HG02943 (cell line): Measurements from ENCODE around the gene MORC4.

Experiments used
- ATAC-seq: cut with Tn5 transposase; IDR thresholded peaks from one replicate; pipeline ENCODE4 v1.9.1; 2021; ENCODE audit warnings: mild to moderate bottlenecking, low read depth, moderate library complexity; ENCODE audit not compliant: unreplicated experiment

The MORC4 gene

DNA sequence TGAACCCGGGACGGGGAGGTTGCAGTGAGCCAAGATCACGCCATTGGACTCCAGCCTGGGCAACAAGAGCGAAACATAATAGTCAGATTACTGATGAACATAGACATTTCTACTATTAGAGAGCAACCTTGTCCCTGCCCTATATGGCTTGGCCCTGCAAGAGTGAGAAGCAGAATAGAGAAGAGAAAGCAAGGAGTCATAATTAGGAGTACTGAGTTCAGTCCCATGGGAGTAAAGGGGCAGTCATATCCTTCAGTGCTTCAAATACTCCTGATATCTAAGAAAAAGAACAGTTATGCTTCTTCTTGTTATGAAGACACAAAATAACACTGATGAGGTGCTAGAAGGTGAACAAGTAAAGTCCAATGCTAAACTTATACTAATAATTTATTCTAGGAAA, 46.0 kb downstream of the MORC4 start:
- no peak for ATAC-seq

DNA sequence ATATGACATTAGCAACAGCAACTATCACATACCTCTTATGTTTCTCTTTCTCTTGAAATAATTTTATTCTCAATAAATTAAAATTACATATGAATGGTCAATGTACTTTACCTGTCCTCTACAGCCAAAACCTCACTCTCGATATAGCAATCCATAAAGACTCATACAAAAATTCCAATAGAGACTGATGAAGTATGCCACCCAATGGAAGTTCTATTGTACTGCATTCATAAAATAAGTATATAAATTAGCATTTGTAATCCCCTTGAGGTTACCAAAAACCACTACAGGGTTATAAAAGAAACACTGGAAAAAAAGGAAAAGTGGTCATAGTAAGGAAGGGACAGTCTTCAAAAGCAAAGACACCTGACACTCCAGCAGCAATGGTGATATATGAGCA, 47.0 kb downstream of the MORC4 start:
- no peak for ATAC-seq

DNA sequence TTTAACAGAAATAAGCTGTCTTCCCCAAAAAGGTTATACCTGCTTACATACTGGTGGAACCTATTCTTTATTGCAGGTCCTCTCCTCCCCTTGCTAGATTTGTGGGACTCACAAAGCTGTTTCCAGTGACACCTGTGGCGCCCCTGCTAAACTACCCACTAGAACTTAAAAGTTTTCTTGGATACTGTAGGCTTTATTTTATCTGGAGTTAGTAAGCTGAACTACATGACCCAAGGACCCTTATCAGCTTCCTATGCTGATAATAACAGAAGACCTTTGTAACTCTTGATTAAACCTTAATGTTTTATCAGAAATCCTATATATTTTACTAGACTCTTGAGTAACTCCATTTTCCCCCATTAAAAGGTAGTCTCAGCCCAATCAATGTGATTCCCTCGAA, 47.5 kb downstream of the MORC4 start:
- no peak for ATAC-seq

DNA sequence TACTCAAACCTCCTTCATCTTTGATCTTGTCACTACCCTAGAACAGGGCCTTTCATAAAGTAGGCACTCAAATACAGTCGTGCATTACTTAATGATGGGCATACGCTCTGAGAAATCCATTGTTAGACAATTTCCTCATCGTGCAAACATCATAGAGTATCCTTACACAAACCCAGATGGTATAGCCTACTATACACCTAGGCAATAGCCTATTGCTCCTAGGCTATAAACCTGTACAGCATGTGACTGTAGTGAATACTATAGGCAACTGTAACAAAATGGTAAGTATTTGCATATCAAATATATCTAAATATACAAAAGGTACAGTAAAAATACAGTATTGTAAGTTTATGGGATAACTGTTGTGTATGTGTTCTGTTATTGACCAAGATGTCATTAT, 47.9 kb downstream of the MORC4 start:
- ATAC-seq = no peak

DNA sequence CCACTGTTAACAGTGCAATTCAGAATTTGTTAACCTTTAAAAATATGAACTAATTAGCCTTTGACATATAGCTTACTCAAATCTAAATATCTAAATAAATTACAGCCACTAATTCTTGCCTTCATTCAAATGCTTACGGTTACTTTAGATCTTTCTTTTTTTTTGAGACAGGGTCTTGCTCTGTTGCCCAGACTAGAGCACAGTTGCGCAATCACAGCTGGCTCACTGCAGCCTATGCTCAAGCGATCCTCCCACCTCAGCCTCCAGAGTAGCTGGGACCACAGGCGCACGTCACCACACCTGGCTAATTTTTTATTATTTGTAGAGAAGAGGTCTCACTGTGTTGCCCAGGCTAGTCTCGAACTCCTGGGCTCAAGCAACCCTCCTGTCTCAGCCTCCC, 48.8 kb downstream of the MORC4 start:
- ATAC-seq = no peak

DNA sequence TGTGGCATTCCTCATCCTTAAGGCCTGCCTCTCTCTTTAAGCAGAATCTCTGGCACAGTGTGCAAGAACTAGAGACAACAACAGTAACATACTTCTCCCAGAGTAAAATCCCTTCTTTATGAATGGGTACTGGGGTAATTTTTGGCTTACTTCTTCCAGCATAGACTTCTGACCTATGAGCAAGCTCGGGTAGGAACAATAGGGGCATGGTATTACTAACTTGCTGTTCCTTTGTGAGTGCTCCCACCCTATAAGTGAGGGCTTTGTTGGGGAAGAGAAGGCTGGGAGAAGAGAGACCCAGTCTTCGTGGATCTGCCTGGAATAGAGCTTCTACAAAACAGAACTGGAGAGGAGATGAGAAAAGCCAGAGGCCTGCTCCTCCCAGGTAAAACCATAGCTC, 49.6 kb downstream of the MORC4 start:
- no peak for ATAC-seq

DNA sequence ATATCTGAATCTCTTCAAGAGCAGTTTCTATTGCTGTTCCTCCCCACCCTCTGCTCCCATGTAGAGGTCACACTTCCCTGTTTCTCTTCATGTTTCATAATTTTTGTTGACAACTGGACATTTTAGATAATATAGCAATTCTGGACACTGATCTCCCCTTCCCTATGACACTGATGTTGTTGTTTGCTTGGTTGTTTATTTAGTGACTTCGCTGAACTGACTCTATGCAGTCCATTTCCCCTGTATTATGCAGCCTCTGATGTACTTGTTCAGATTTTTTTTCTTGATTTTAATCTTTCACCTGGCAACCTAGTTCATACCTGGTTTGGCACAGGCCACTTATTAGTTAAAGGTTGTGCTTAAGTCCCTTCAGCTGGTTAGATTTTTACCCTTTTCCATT, 50.6 kb downstream of the MORC4 start:
- ATAC-seq = no peak

DNA sequence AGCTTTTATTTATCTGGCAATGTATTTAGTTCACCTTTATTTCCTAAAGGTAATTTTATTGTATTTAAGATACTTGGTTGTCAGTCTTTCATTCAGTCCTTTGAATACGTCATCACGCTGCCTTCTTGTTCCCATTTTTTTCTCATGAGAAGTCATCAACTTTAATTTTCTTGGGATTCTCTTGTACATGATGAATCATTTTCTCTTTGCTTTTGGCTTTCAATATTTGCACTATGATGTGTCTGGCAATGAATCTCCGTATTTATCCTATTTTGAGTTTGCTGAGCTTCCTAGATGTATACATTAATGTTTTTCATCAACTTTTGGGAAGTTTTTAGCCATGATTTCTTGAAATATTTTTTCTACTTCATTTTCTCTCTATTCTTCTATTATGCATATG, 51.4 kb downstream of the MORC4 start:
- ATAC-seq = no peak

DNA sequence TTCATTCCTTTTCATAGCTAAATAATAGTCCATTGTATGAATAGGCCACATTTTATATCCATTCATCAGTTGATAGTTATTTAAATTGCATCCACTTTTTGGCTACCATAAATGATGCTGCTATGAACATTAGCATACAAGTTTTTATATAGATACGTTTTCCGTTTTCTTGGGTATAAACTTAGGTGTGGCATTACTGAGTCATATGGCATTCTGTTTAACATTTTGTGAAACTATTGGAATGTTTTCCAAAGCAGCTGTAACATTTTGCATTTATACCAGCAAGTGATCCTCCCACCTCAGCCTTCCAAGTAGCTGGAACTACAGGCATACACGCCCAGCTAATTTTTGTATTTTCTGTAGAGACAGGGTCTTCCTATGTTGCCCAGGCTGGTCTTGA, 53.5 kb downstream of the MORC4 start:
- no peak for ATAC-seq

DNA sequence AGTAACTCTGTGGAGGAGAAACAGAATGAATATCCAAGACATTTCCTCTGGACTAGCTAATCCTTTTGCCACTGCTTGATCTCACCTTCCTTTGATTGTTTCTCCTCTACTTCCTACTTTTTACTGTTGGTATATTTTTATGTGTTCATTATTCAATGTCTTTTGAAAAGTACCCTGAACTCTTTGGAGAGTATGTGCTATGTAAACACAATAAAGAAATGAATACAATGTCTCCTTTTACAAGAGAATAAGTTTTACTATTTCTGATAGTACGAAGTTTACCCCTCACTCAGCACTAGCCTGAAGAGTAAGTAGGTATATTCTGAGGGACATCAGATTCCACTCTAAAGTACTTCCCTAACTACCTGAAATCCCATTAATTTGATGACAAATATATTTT, 59.9 kb downstream of the MORC4 start:
- ATAC-seq = no peak

DNA sequence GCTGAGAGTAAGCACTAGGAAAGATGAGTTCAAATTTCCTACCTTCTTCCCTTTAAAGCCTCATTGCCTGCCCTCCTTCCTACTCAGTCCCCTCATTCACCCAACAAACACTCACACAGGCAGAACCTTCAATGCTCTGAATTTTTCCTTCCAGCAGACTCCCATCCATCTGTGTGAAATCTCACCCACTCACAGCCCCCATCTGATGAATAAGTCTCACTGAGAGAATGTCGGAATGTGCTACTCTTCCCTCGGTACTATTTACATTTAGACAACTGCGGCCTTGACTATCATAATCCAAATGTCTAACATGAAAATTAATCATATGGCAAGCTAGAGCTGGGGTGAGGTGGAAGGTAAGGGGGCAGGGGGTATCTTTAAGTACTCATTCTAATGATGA, 60.4 kb downstream of the MORC4 start:
- no peak for ATAC-seq

DNA sequence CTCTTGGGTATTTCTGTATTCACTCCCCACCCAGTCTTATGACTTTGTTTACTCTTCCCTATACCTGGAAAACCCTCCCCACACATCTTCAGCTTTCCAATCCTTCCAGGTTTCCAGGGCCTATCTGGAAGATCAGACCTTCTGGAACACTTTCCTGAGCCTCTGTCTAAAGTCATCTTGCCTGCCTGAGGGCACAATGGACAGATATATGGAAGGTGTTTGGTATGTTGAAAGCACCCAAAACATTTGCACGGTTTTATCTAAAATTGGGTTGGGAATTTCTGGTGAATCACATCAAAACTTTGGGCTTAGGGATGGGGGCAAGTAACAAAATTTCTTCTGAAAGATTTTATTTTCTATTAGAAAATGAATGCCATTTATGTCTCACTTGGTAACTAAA, 63.8 kb downstream of the MORC4 start:
- no peak for ATAC-seq

DNA sequence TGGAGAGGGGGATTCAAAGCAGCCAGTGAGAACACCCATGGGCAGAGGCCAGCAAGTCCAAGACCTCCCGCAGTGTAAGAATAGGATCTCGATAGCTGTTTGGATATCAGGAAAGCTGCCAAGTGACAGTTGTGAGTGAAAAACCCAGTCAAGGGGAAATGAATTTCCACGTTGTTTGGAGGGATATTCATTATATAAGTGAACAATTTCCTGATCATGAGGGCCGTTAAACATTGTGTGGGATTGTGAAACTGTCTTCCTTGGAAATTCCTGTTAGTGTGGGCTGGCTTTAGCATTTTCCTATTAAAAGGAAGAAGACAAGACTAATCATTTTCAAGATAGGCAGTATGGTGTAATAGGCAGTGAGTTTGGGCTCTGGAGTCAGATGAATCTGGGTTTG, 64.8 kb downstream of the MORC4 start:
- no peak for ATAC-seq

DNA sequence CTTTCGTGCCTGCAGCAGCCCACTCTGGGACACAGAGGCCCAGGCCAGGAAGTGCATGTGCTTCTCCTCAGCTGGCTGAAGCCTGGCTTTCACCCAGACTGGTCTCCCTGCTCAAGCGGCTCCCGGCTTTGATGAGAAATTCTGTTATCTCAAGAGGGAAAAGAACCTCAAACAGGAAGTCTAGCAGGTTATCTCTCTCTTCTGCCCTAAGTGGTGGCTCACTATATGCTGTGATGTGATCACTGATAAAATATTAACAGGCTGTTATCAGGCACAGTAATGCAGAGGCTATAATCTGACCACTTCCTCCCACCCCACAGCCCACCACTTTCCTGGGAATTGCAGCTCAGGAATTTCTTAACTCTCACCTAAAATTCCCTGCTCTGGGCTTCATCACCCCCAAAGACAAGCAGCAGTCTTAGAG, 66.5 kb downstream of the MORC4 start:
- ATAC-seq = no peak

DNA sequence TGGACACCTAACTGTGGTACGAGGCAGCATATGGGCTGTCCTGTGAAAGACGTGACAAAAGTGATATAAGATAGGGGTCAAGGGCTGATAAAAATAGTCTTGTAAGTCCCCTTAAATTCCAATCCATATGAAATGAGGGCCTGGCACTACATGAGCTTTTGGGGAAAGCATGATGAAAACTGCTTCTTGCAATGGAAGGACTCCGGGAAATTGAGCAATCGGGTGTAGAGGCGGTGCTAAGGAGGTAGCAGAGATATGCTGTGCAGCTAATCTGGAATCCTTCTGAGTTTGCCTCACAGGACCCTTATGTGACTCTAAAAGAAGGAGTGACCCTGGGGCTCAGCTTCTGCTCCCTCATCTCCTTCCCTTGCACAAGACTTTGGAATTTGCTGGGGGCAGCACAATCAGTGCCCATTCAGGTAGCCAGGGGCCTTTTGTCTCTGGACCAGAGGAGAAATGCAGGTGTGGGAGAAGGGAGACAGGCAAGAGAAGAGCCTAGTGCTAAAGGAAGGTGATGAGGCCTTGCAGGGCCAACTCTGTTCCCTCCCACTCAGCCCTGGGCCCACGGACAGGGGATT, 67.0 kb downstream of the MORC4 start:
- ATAC-seq = no peak

DNA sequence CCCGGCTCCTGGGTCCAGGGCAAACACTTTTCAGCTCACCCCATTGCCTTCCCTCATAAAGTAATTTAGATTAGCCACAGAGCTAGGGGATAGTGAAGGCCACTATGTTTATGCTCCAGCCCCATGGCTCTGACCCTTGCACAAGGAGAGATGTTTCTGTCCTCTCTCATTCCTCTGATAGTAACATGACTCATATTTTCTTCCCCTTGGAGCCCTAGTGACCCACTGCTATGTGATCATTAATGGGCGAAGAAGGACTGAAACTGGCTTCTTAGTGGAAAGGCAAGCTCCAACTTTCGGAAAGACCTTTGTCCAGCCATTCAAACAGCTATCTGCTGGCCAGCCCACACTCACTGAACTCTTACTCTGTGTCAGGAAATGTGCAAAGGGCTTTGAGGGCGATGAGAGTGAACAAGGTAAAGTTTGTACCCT, 67.5 kb downstream of the MORC4 start:
- no peak for ATAC-seq

DNA sequence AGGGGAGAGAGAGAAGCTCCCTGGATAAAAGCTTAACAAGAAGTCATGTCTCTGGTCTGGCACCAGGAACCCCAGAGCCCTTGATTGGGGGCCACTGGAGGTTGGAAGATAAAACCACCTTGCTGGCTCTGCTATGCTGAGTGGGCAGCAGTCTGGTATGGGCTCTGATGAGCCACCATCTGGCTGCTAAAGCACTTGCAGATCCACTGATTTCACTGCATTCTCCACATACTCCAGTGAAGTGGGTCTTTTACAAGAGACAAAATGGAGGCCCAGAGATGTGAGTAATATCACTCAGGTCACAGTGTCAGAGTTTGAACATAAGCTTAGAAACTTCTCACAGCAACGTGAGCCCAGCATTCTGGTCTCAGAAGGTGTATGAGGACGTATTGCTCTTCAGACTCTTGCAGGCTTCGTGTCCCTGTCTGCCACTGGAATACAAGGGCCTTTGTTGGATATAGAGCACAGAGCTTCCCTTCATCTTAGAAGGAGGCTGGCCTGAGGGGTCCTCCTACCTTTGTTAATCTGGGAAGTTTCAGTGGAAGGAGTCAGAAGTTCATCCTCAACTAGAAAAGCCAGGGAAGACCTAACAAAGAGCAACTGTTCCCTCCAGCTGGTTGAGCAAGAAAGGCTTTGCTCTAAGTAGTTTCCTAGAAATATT, 68.1 kb downstream of the MORC4 start:
- no peak for ATAC-seq

DNA sequence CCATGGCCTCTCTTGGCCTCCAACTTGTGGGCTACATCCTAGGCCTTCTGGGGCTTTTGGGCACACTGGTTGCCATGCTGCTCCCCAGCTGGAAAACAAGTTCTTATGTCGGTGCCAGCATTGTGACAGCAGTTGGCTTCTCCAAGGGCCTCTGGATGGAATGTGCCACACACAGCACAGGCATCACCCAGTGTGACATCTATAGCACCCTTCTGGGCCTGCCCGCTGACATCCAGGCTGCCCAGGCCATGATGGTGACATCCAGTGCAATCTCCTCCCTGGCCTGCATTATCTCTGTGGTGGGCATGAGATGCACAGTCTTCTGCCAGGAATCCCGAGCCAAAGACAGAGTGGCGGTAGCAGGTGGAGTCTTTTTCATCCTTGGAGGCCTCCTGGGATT, 71.8 kb downstream of the MORC4 start:
- no peak for ATAC-seq

DNA sequence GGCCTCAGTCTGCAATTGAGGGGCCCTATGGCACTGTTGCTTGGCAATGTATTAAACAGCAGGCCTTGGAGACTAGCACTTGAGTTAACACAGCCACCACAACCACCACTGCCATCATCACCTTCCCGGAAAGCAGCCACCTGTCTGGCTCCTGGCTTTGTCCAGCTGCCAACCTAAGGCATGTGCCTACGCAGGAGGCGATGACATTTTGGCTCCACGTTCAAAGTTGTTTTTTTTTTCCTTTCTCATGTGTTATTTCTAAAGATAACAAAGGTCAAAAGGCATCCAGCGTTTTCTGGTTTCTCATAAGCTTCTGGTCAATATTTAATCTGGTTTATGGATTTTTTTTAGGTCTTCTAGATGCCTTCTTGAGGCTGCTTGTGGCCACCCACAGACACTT, 72.3 kb downstream of the MORC4 start:
- ATAC-seq = no peak

DNA sequence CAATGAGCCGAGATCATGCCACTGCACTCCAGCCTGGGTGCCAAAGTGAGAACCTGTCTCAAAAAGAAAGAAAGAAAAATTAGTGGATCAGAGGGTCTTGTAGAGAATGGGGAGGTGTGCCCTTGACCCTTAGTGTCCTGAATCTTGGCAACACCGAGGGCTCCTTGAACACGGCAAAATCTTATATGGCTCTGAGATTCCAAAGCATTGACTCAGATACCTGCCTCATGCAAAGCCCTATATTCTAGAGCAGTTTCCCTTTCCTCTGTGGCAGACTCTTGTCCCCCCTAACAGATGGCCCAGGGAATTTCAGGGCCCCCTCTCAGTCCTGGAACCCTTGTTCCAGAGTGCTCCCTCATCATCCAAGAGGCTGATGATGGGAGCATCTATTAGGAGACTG, 73.0 kb downstream of the MORC4 start:
- ATAC-seq = no peak

DNA sequence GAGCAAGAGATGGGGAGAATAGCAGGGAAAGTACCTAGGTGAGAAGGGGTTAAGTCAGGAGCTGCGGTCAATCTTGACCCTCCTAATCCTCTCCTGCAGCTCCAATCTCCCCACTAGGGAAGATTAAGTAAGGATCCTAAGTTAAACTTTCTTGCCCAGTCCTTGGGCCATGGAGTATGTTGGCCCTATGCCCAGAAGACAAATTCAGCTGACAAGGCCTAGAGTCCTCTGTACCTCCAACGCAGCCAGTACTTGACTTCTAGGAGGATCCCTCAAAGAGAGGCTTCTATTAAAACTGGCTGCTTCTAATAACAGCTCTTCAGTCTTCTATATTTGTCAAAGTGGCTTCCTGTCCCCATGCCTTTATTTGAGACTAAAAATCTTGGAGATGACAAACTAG, 78.4 kb downstream of the MORC4 start:
- no peak for ATAC-seq

DNA sequence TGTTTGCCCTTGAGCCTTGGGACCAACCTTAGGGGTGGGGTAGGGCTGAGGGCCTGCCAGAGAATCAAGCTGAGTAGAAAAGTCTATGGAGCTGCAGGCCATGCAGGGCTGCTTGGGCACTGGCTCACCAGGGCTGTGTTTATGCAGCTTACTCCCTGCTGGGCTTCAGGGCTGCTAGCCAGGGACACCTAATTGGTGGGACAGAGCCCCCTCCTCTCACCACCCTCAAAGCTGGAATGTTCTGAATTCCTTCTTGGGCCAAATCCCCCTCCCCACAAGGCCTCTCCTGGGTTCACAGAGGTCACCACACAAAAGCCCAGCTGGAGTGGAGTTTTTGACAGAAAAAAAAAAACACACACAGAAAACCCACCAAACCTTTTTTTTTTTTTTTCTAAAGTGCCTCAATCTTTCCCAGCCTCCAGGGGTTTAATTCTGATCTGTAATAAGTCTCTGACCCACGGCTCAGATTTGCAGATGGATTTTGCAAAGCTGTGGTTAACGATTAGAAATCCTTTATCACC, 80.0 kb downstream of the MORC4 start, which contains the start of gene CLDN2:
Gene CLDN2 (plus strand): TSS at position 471 of the 521 bp plus-strand sequence. CDS start 7,827 bp downstream, outside the sequence.
- ATAC-seq = no peak
